DND-41 (cell line): ENCODE results near the gene LAPTM5.
"Not testable (repeated sequence)": the region's sequence is repeated elsewhere in the genome, so short reads cannot be mapped to it uniquely, and the experiment has no call there.

Experiments used
- ATAC-seq: fragments of 200-7000 bp; cut with Tn5 transposase; 3 replicates; pipeline ENCODE4 v1.9.1; 2021; ENCODE audit warnings: low read depth; ENCODE audit not compliant: insufficient read depth
- DNase-seq: peaks from one replicate; pipeline ENCODE4 v3.0.0-alpha.2; 2020
- H2AFZ ChIP-seq: 2 replicates; pipeline ENCODE4 v1.6.0; 2012; ENCODE audit warnings: low read depth, low read length
- H3K27ac ChIP-seq: 2 replicates; pipeline ENCODE4 v1.5.1; 2012; ENCODE audit warnings: low read length, inconsistent platforms
- H3K27me3 ChIP-seq: fragments of 200-600 bp; sonication (generic); 2 replicates; pipeline ENCODE4 v1.6.0; 2012; ENCODE audit warnings: low read length, mild to moderate bottlenecking, inconsistent platforms; ENCODE audit not compliant: insufficient read depth, poor library complexity
- H3K36me3 ChIP-seq: 2 replicates; pipeline ENCODE4 v1.5.1; 2012; ENCODE audit warnings: low read length, inconsistent platforms; ENCODE audit not compliant: insufficient read depth
- H3K4me1 ChIP-seq: 2 replicates; pipeline ENCODE4 v1.5.1; 2012; ENCODE audit warnings: mild to moderate bottlenecking, low read length; ENCODE audit not compliant: insufficient read depth
- H3K4me2 ChIP-seq: 2 replicates; pipeline ENCODE4 v1.6.0; 2012; ENCODE audit warnings: mild to moderate bottlenecking, moderate library complexity, low read length, inconsistent platforms; ENCODE audit not compliant: insufficient read depth
- H3K4me3 ChIP-seq, 2 experiments: fragments of 200-600 bp in 1 of 2; shearing (Covaris generic) in 1 of 2; 2 replicates each; pipeline ENCODE4 v1.5.1; 2012 to 2016; ENCODE audit warnings: inconsistent platforms in 2 of 2, low read length in 2 of 2, mild to moderate bottlenecking in 2 of 2, low read depth in 1 of 2, moderate library complexity in 1 of 2
- H3K79me2 ChIP-seq: 2 replicates; pipeline ENCODE4 v1.6.0; 2012; ENCODE audit warnings: low read length, inconsistent platforms; ENCODE audit not compliant: insufficient read depth
- H3K9ac ChIP-seq: 2 replicates; pipeline ENCODE4 v1.6.0; 2012; ENCODE audit warnings: low read depth, mild to moderate bottlenecking, inconsistent platforms, low read length, moderate library complexity
- H3K9me3 ChIP-seq: 2 replicates; pipeline ENCODE4 v1.5.1; 2012; ENCODE audit warnings: low read length, moderate library complexity, mild to moderate bottlenecking, inconsistent platforms; ENCODE audit not compliant: insufficient read depth, severe bottlenecking
- H4K20me1 ChIP-seq: 2 replicates; pipeline ENCODE4 v1.6.0; 2012; ENCODE audit warnings: low read length; ENCODE audit not compliant: insufficient read depth
- EZH2 ChIP-seq: IDR thresholded peaks from 3 replicates; pipeline ENCODE4 v1.6.1; 2012; ENCODE audit warnings: borderline replicate concordance, low read depth, mild to moderate bottlenecking, moderate library complexity, low read length, inconsistent platforms; ENCODE audit not compliant: severe bottlenecking
- TF ChIP-seq, protein P1 (sequence below): IDR thresholded peaks from 2 replicates; pipeline ENCODE4 v1.5.1; 2012; ENCODE audit warnings: borderline replicate concordance, low read length, moderate library complexity, mild to moderate bottlenecking; ENCODE audit not compliant: poor library complexity, severe bottlenecking; ENCODE audit errors: extremely low read depth

LAPTM5 gene

GRCh38 chr1:30688920-30689794 lies 68.4 kb downstream of the LAPTM5 start:
- H3K27ac ChIP-seq = no peak overlapping the region
- TF ChIP-seq, protein P1, sequence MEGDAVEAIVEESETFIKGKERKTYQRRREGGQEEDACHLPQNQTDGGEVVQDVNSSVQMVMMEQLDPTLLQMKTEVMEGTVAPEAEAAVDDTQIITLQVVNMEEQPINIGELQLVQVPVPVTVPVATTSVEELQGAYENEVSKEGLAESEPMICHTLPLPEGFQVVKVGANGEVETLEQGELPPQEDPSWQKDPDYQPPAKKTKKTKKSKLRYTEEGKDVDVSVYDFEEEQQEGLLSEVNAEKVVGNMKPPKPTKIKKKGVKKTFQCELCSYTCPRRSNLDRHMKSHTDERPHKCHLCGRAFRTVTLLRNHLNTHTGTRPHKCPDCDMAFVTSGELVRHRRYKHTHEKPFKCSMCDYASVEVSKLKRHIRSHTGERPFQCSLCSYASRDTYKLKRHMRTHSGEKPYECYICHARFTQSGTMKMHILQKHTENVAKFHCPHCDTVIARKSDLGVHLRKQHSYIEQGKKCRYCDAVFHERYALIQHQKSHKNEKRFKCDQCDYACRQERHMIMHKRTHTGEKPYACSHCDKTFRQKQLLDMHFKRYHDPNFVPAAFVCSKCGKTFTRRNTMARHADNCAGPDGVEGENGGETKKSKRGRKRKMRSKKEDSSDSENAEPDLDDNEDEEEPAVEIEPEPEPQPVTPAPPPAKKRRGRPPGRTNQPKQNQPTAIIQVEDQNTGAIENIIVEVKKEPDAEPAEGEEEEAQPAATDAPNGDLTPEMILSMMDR = no peak
- TF ChIP-seq EZH2 = no peak

GRCh38 chr1:30688516-30688915 lies 69.1 kb downstream of the LAPTM5 start:
- H2AFZ ChIP-seq, ATAC-seq, H3K9ac ChIP-seq, H3K4me2 ChIP-seq, H3K4me1 ChIP-seq, H3K4me3 ChIP-seq, H3K9me3 ChIP-seq, H3K27ac ChIP-seq, H3K79me2 ChIP-seq, DNase-seq, H4K20me1 ChIP-seq, H3K36me3 ChIP-seq: not testable (repeated sequence)
- peaks cover 14% of the 10 kb centered on the region for H3K27me3 ChIP-seq

More at GRCh38 chr1:30688920-30689794, 68.4 kb downstream of the LAPTM5 start:
- no peak for DNase-seq
- peaks cover 14% of the 10 kb centered on the region for H3K27me3 ChIP-seq
- H3K79me2 ChIP-seq = no peaks in the 10 kb centered on the region
- H3K4me2 ChIP-seq = no peak overlapping the region
- H3K4me3 ChIP-seq = no peak overlapping the region
- no peaks in the 10 kb centered on the region for H3K4me1 ChIP-seq
- H4K20me1 ChIP-seq = no peaks in the 10 kb centered on the region; the same call in 1 of the 2 replicates
- no peak overlapping the region for H2AFZ ChIP-seq
- ATAC-seq = no peak
- no peaks in the 10 kb centered on the region for H3K36me3 ChIP-seq
- H3K9ac ChIP-seq = no peak overlapping the region
- no peaks in the 10 kb centered on the region for H3K9me3 ChIP-seq

GRCh38 chr1:30687886-30688285 lies 69.7 kb downstream of the LAPTM5 start:
- no peaks in the 10 kb centered on the region for H3K9me3 ChIP-seq
- no peak overlapping the region for H3K4me3 ChIP-seq
- no peak for DNase-seq
- H3K27me3 ChIP-seq = peaks cover 14% of the 10 kb centered on the region
- no peaks in the 10 kb centered on the region for H3K36me3 ChIP-seq
- ATAC-seq = no peak
- TF ChIP-seq, protein P1 = no peak
- TF ChIP-seq EZH2 = no peak
- H3K4me2 ChIP-seq = no peak overlapping the region
- H3K27ac ChIP-seq = no peak overlapping the region
- H3K79me2 ChIP-seq = no peaks in the 10 kb centered on the region
- H4K20me1 ChIP-seq = no peaks in the 10 kb centered on the region; the same call in 1 of the 2 replicates
- no peak overlapping the region for H3K9ac ChIP-seq
- H2AFZ ChIP-seq = no peak overlapping the region
- H3K4me1 ChIP-seq = no peaks in the 10 kb centered on the region

DNA sequence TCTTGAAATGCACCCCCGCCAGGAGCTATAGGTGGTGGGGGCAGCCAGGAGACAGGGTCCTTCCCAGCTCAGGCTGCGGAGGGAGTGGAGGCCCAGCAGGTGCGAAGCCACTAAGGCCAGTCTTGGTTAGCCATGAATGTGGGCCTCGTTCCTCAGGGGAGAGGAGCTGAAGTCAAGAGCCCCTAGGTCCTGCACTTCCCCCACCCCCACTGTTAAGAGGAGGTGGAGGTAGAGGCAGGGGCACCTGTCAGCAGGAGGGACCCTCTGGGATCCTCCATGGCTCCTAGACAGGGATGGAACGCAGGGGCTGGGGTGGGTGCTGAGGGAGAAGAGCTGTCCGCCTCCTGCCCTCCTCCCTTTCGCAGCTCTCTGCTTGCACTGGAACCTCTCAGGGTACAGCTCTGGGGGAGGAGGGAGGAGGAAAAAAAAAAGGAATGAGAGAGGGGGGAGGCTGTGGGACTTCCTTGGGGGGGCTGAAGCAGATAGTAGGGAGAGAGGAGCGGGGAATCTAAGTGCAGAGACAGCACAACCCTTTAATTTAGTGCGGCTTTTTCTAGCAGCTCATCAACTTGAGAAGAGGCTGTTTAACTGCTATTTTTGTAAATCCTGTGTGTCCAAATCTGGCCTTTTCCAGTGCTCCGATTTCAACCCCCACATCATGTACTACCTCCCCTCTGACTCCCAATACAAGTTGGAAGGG lies 71.2 kb downstream of the LAPTM5 start:
- TF ChIP-seq EZH2 = no peak
- TF ChIP-seq, protein P1 = no peak
- no peaks in the 10 kb centered on the region for H3K79me2 ChIP-seq
- H3K9ac ChIP-seq = no peak overlapping the region
- no peak overlapping the region for H2AFZ ChIP-seq
- peaks cover 14% of the 10 kb centered on the region for H3K27me3 ChIP-seq
- no peaks in the 10 kb centered on the region for H3K4me1 ChIP-seq
- H3K4me3 ChIP-seq = no peak overlapping the region
- H3K27ac ChIP-seq = no peak overlapping the region
- DNase-seq (no peak), ATAC-seq (no peak)
- no peak overlapping the region for H3K4me2 ChIP-seq
- no peaks in the 10 kb centered on the region for H3K36me3 ChIP-seq
- no peaks in the 10 kb centered on the region; the same call in 1 of the 2 replicates for H4K20me1 ChIP-seq
- H3K9me3 ChIP-seq = no peaks in the 10 kb centered on the region
